ENCODE results near the gene OTOS. TPM values are rescaled to one million over a fixed set of nuclear protein-coding genes. Genes with fewer than 3 reads are reported as not detected.

Gene OTOS
- total RNA-seq, 1 experiment from 2014 or later: not detected

DNA sequence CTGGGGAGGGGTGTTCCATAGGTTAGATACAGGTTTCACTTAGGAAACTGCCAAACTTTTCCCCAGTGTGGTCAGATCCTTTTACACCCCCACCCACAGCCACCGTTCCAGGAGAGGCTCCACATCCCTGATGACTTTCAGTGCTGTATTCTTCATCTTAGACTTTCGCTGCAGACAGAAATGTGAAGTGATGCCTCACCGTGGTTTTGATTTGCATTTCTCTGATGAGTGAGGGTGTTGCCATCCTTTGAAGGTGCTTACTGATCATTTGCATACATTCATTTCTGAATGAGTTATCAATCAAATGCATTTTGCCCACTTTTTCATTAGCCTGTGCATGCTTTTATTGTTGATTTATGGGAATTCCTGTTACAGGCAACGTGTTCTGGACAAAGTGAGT lies 19.3 kb downstream of the OTOS start:
- no peaks in the 10 kb centered on the region for H3K4me1 ChIP-seq (ENCODE audit: insufficient read depth, low read length, poor library complexity, severe bottlenecking)
- H3K27me3 ChIP-seq (replicated peaks; ENCODE audit: insufficient read depth, low read depth, low read length, poor library complexity): no peaks in the 10 kb centered on the region
- CTCF ChIA-PET: no interaction called here
- no peaks in the 10 kb centered on the region for H3K9me3 ChIP-seq (ENCODE audit: low read depth, low read length, poor library complexity, severe bottlenecking)
- POLR2A ChIA-PET (ENCODE audit: low non-redundant PET): no interaction called here
- BruUV-seq (replicated peaks): no TSS peak
- intact Hi-C loops (cut with micrococcal nuclease; ENCODE audit: unreplicated experiment): no loop called here
- TF ChIP-seq EZH2 (IDR thresholded peaks at IDR 0.05; ENCODE audit: borderline replicate concordance, low read depth, low read length, poor library complexity, severe bottlenecking): no peak
- TF ChIP-seq, protein P1, sequence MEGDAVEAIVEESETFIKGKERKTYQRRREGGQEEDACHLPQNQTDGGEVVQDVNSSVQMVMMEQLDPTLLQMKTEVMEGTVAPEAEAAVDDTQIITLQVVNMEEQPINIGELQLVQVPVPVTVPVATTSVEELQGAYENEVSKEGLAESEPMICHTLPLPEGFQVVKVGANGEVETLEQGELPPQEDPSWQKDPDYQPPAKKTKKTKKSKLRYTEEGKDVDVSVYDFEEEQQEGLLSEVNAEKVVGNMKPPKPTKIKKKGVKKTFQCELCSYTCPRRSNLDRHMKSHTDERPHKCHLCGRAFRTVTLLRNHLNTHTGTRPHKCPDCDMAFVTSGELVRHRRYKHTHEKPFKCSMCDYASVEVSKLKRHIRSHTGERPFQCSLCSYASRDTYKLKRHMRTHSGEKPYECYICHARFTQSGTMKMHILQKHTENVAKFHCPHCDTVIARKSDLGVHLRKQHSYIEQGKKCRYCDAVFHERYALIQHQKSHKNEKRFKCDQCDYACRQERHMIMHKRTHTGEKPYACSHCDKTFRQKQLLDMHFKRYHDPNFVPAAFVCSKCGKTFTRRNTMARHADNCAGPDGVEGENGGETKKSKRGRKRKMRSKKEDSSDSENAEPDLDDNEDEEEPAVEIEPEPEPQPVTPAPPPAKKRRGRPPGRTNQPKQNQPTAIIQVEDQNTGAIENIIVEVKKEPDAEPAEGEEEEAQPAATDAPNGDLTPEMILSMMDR (conservative IDR thresholded peaks at IDR 0.05; ENCODE audit: low read depth, low read length): no peak
- H3K27ac ChIP-seq (ENCODE audit: low read depth, low read length, poor library complexity, severe bottlenecking): no peak overlapping the region
- H3K4me3 ChIP-seq (ENCODE audit: low read depth, low read length, poor library complexity, severe bottlenecking): no peak overlapping the region
- no peaks in the 10 kb centered on the region for H3K36me3 ChIP-seq (ENCODE audit: insufficient read depth, low read length, poor library complexity, severe bottlenecking)
- DNase-seq (ENCODE audit: low spot score): no peak

DNA sequence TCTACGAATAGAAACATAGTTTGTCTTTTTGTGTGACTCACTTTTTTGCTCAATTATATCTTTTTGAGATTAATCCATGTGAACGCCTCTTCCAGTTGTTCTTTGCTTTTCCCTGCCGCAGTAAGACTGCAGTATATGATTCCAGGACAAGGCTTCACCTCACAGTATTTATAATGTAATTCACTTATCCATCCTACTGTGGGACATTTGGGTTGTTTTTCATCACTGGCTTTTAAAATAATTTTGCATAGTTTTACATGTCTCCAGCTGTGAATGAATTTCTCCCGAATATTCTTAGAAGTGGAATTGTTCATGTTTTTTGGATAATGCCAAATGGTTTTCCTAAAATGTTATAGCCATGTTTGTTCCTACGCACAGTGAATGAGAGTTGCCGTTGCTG lies 26.2 kb downstream of the OTOS start:
- H3K4me1 ChIP-seq (ENCODE audit: insufficient read depth, low read length, poor library complexity, severe bottlenecking): peaks cover 14% of the 10 kb centered on the region
- no peak overlapping the region for H3K4me3 ChIP-seq (ENCODE audit: low read depth, low read length, poor library complexity, severe bottlenecking)
- CTCF ChIA-PET: no interaction called here
- intact Hi-C loops (cut with micrococcal nuclease; ENCODE audit: unreplicated experiment): no loop called here
- H3K27ac ChIP-seq (ENCODE audit: low read depth, low read length, poor library complexity, severe bottlenecking): no peak overlapping the region
- H3K9me3 ChIP-seq (ENCODE audit: low read depth, low read length, poor library complexity, severe bottlenecking): no peaks in the 10 kb centered on the region
- DNase-seq (ENCODE audit: low spot score): no peak
- TF ChIP-seq, protein P1 (conservative IDR thresholded peaks at IDR 0.05; ENCODE audit: low read depth, low read length): no peak
- no peak for TF ChIP-seq EZH2 (IDR thresholded peaks at IDR 0.05; ENCODE audit: borderline replicate concordance, low read depth, low read length, poor library complexity, severe bottlenecking)
- POLR2A ChIA-PET (ENCODE audit: low non-redundant PET): no interaction called here
- no TSS peak for BruUV-seq (replicated peaks)
- no peaks in the 10 kb centered on the region for H3K36me3 ChIP-seq (ENCODE audit: insufficient read depth, low read length, poor library complexity, severe bottlenecking)
- no peaks in the 10 kb centered on the region for H3K27me3 ChIP-seq (replicated peaks; ENCODE audit: insufficient read depth, low read depth, low read length, poor library complexity)

GRCh38 chr2:240112914-240113690 lies 27.4 kb downstream of the OTOS start:
- BruUV-seq (replicated peaks): no TSS peak
- CTCF ChIA-PET: interaction anchor here (0.7 kb wide), 1 partner anchor 88 kb away, joined by 3 read pairs; no protein-coding TSS in a partner anchor

More at GRCh38 chr2:240112914-240113690, 27.4 kb downstream of the OTOS start:
- no peaks in the 10 kb centered on the region for H3K27me3 ChIP-seq (replicated peaks; ENCODE audit: insufficient read depth, low read depth, low read length, poor library complexity)
- no peaks in the 10 kb centered on the region for H3K36me3 ChIP-seq (ENCODE audit: insufficient read depth, low read length, poor library complexity, severe bottlenecking)
- H3K9me3 ChIP-seq (ENCODE audit: low read depth, low read length, poor library complexity, severe bottlenecking): no peaks in the 10 kb centered on the region
- H3K4me1 ChIP-seq (ENCODE audit: insufficient read depth, low read length, poor library complexity, severe bottlenecking): peaks cover 14% of the 10 kb centered on the region
- intact Hi-C loops (cut with micrococcal nuclease; ENCODE audit: unreplicated experiment): no loop called here
- TF ChIP-seq, protein P1 (conservative IDR thresholded peaks at IDR 0.05; ENCODE audit: low read depth, low read length): no peak
- TF ChIP-seq EZH2 (IDR thresholded peaks at IDR 0.05; ENCODE audit: borderline replicate concordance, low read depth, low read length, poor library complexity, severe bottlenecking): no peak
- no peak overlapping the region for H3K4me3 ChIP-seq (ENCODE audit: low read depth, low read length, poor library complexity, severe bottlenecking)
- no peak overlapping the region for H3K27ac ChIP-seq (ENCODE audit: low read depth, low read length, poor library complexity, severe bottlenecking)
- DNase-seq (ENCODE audit: low spot score): peak; percentile 77
- POLR2A ChIA-PET (ENCODE audit: low non-redundant PET): no interaction called here

All from A673 (cell line).